GM21447 (cell line): ENCODE data around the gene PRL.

Experiments
- ATAC-seq: cut with Tn5 transposase; IDR thresholded peaks from one replicate; pipeline ENCODE4 v1.9.1; 2021; ENCODE audit not compliant: unreplicated experiment

The PRL gene

GRCh38 chr6:22237526-22237925, 59.3 kb downstream of the PRL start:
- no peak for ATAC-seq
